Progenitor cell of endocrine pancreas (in vitro differentiated cells): Measurements from ENCODE around the gene RNF151. TPM values are rescaled to one million over a fixed set of nuclear protein-coding genes. Genes with fewer than 3 reads are reported as not detected.
A peak's percentile ranks its signal among the peaks of the same experiment; 100 is the strongest.

ENCODE experiments used
- DNase-seq: peaks from one replicate; pipeline ENCODE4 v3.0.0; 2021; ENCODE audit warnings: low spot score; ENCODE audit not compliant: unreplicated experiment
- H3K27ac Mint-ChIP-seq: 2 replicates; pipeline ENCODE4 v1.8.0; 2021; ENCODE audit warnings: mild to moderate bottlenecking, moderate library complexity, mixed read lengths
- H3K27me3 Mint-ChIP-seq: 2 replicates; pipeline ENCODE4 v1.8.0; 2021; ENCODE audit warnings: mixed read lengths
- H3K36me3 Mint-ChIP-seq: 2 replicates; pipeline ENCODE4 v1.8.0; 2022; ENCODE audit warnings: mixed read lengths; ENCODE audit not compliant: insufficient read depth
- H3K4me1 Mint-ChIP-seq: 2 replicates; pipeline ENCODE4 v1.8.0; 2021; ENCODE audit warnings: low read depth, mixed read lengths
- H3K4me3 Mint-ChIP-seq: 2 replicates; pipeline ENCODE4 v1.8.0; 2021; ENCODE audit warnings: low read depth, mild to moderate bottlenecking, moderate library complexity, mixed read lengths
- H3K9me3 Mint-ChIP-seq: 2 replicates; pipeline ENCODE4 v1.8.0; 2021; ENCODE audit warnings: low read depth, mixed read lengths
- CTCF ChIP-seq: fragments of 200-600 bp; sonication (generic); IDR thresholded peaks from one replicate; pipeline ENCODE4 v1.5.0; 2021; ENCODE audit warnings: antibody characterized with exemption, mild to moderate bottlenecking; ENCODE audit not compliant: unreplicated experiment
- long read RNA-seq: library from polyadenylated mRNA; unstranded; transcript quantifications from one replicate; pipeline ENCODE4 v2.0.0, GENCODE V29; 2020
- total RNA-seq: library from RNA; stranded (reverse); gene quantifications from 2 replicates; pipeline ENCODE4 v1.2.1, GENCODE V29; 2021

RNF151 gene
- not detected in 2 replicates for total RNA-seq
- long read RNA-seq = 0 reads

- Mint-ChIP-seq H3K27ac (peak within 1 kb of the TSS; percentile 97), H3K27me3 (no peaks in the 10 kb centered on the region)
- TF ChIP-seq CTCF = no peak
These were observed at the start of gene RNF151 for GRCh38 chr16:1966460-1966859. Gene RNF151, plus strand, starts transcription at chr16:1966856. Its CDS starts 26 bp downstream, at chr16:1966882.

GRCh38 chr16:1917056-1917664 is 49.5 kb upstream of the RNF151 start:
- H3K27ac Mint-ChIP-seq = no peak overlapping the region
- H3K36me3 Mint-ChIP-seq = no peaks in the 10 kb centered on the region
- peaks cover 54% of the 10 kb centered on the region for H3K27me3 Mint-ChIP-seq
- no peak for DNase-seq
- TF ChIP-seq CTCF = no peak
- H3K4me3 Mint-ChIP-seq = no peak overlapping the region
- peaks cover 10% of the 10 kb centered on the region for H3K4me1 Mint-ChIP-seq
- no peaks in the 10 kb centered on the region for H3K9me3 Mint-ChIP-seq

More at GRCh38 chr16:1966460-1966859, at the start of gene RNF151:
- H3K4me1 Mint-ChIP-seq = peaks cover 20% of the 10 kb centered on the region
- DNase-seq = no peak
- H3K36me3 Mint-ChIP-seq = peaks cover 12% of the 10 kb centered on the region
- peak within 1 kb of the TSS; percentile 88 for H3K4me3 Mint-ChIP-seq
- no peaks in the 10 kb centered on the region for H3K9me3 Mint-ChIP-seq

GRCh38 chr16:1917665-1918350 is 48.8 kb upstream of the RNF151 start:
- no peak for DNase-seq
- Mint-ChIP-seq H3K9me3 (no peaks in the 10 kb centered on the region), H3K36me3 (no peaks in the 10 kb centered on the region), H3K4me1 (peaks cover 8% of the 10 kb centered on the region), H3K4me3 (no peak overlapping the region), H3K27me3 (peaks cover 59% of the 10 kb centered on the region), H3K27ac (no peak overlapping the region)
- TF ChIP-seq CTCF = no peak

- peaks cover 5% of the 10 kb centered on the region for H3K4me1 Mint-ChIP-seq
- no peaks in the 10 kb centered on the region for H3K36me3 Mint-ChIP-seq
- no peaks in the 10 kb centered on the region for H3K9me3 Mint-ChIP-seq
- H3K4me3 Mint-ChIP-seq = no peak within 1 kb of the TSS
- TF ChIP-seq CTCF = no peak
- DNase-seq = no peak
- H3K27me3 Mint-ChIP-seq = peaks cover 67% of the 10 kb centered on the region
- no peak within 1 kb of the TSS for H3K27ac Mint-ChIP-seq
These were observed 48.0 kb upstream of the RNF151 start, which contains the start of gene HS3ST6 for GRCh38 chr16:1918351-1919326. Gene HS3ST6, minus strand, starts transcription at chr16:1918415. Its CDS starts 92 bp downstream, at chr16:1918323.
